ENCODE results near the gene KRTAP5-5. TPM values are rescaled to one million over a fixed set of nuclear protein-coding genes. Genes with fewer than 3 reads are reported as not detected.

The KRTAP5-5 gene
- total and polyA plus RNA-seq, 2 of the 13 experiments (the other 11 are each of a cell fraction or from before 2014, with no cell fraction given) = not detected

DNA sequence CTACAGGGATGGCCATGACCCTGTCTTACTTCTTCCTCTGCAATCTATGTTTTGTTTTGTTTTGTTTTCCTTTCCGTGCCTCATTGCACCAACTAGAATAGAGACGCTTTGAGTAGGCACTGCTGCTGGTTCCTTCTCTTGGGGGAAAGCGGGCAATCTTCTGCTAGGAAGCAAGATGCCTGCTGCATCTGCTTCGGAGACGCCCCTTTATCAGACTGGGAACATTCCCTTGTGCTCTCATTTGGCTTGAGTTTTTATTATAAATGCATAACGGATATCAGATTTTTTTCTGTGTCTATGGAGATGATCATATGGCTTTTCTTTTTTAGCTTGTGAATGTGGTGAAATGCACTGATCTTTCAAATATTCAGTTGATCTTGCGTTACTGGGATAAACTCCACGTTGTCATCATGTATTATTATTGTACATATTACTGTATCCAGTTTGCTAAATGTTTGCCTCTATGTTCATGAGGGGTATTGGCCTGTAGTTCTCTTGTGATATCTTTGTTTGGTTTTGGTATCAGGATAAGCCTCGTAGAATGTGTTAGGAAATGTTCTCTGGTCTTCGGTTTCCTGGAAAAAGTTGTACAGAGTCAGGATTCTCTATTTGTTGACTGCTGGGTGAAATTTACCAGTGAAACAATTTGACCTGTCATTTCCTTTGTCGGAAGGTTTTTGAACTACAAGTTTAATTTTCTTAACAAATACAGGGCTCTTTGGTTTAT, 44.0 kb downstream of the KRTAP5-5 start (continued):
- TF ChIP-seq CBX5 (CRISPR knock-in tag; IDR thresholded peaks at IDR 0.05; ENCODE audit: borderline replicate concordance) (no peak), ZNF788 (CRISPR knock-in tag; IDR thresholded peaks at IDR 0.05; ENCODE audit: borderline replicate concordance) (no peak), ZNF773 (CRISPR knock-in tag; IDR thresholded peaks at IDR 0.05; ENCODE audit: borderline replicate concordance) (no peak), PHB2 (IDR thresholded peaks at IDR 0.05; ENCODE audit: partially characterized antibody) (no peak), ZNF761 (CRISPR knock-in tag; conservative IDR thresholded peaks at IDR 0.05) (no peak), SIX4 (CRISPR knock-in tag; IDR thresholded peaks at IDR 0.05) (peak; percentile 56; the same call in 1 of the 2 replicates), ARNT2 (CRISPR knock-in tag; IDR thresholded peaks at IDR 0.05; ENCODE audit: low read depth) (no peak), EED (CRISPR knock-in tag; IDR thresholded peaks at IDR 0.05) (no peak), MAFG (CRISPR knock-in tag; IDR thresholded peaks at IDR 0.05) (no peak), NFE2L1 (CRISPR knock-in tag; IDR thresholded peaks at IDR 0.05; ENCODE audit: borderline replicate concordance) (no peak)
- TF ChIP-seq, protein P1, sequence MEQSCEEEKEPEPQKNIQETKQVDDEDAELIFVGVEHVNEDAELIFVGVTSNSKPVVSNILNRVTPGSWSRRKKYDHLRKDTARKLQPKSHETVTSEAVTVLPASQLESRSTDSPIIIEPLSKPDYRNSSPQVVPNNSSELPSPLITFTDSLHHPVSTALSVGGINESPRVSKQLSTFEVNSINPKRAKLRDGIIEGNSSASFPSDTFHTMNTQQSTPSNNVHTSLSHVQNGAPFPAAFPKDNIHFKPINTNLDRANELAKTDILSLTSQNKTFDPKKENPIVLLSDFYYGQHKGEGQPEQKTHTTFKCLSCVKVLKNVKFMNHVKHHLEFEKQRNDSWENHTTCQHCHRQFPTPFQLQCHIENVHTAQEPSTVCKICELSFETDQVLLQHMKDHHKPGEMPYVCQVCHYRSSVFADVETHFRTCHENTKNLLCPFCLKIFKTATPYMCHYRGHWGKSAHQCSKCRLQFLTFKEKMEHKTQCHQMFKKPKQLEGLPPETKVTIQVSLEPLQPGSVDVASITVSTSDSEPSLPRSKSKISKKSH (CRISPR knock-in tag; IDR thresholded peaks at IDR 0.05; ENCODE audit: borderline replicate concordance) = no peak
- TF ChIP-seq, protein P2, sequence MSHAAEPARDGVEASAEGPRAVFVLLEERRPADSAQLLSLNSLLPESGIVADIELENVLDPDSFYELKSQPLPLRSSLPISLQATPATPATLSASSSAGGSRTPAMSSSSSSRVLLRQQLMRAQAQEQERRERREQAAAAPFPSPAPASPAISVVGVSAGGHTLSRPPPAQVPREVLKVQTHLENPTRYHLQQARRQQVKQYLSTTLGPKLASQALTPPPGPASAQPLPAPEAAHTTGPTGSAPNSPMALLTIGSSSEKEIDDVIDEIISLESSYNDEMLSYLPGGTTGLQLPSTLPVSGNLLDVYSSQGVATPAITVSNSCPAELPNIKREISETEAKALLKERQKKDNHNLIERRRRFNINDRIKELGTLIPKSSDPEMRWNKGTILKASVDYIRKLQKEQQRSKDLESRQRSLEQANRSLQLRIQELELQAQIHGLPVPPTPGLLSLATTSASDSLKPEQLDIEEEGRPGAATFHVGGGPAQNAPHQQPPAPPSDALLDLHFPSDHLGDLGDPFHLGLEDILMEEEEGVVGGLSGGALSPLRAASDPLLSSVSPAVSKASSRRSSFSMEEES (CRISPR knock-in tag; IDR thresholded peaks at IDR 0.05) = peak; percentile 67; the same call in 1 of the 2 replicates
- TF ChIP-seq, protein P3, sequence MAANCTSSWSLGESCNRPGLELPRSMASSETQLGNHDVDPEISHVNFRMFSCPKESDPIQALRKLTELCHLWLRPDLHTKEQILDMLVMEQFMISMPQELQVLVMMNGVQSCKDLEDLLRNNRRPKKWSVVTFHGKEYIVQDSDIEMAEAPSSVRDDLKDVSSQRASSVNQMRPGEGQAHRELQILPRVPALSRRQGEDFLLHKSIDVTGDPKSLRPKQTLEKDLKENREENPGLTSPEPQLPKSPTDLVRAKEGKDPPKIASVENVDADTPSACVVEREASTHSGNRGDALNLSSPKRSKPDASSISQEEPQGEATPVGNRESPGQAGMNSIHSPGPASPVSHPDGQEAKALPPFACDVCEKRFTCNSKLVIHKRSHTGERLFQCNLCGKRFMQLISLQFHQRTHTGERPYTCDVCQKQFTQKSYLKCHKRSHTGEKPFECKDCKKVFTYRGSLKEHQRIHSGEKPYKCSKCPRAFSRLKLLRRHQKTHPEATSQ (CRISPR knock-in tag; IDR thresholded peaks at IDR 0.05; ENCODE audit: borderline replicate concordance) = no peak
- TF ChIP-seq, protein P4, sequence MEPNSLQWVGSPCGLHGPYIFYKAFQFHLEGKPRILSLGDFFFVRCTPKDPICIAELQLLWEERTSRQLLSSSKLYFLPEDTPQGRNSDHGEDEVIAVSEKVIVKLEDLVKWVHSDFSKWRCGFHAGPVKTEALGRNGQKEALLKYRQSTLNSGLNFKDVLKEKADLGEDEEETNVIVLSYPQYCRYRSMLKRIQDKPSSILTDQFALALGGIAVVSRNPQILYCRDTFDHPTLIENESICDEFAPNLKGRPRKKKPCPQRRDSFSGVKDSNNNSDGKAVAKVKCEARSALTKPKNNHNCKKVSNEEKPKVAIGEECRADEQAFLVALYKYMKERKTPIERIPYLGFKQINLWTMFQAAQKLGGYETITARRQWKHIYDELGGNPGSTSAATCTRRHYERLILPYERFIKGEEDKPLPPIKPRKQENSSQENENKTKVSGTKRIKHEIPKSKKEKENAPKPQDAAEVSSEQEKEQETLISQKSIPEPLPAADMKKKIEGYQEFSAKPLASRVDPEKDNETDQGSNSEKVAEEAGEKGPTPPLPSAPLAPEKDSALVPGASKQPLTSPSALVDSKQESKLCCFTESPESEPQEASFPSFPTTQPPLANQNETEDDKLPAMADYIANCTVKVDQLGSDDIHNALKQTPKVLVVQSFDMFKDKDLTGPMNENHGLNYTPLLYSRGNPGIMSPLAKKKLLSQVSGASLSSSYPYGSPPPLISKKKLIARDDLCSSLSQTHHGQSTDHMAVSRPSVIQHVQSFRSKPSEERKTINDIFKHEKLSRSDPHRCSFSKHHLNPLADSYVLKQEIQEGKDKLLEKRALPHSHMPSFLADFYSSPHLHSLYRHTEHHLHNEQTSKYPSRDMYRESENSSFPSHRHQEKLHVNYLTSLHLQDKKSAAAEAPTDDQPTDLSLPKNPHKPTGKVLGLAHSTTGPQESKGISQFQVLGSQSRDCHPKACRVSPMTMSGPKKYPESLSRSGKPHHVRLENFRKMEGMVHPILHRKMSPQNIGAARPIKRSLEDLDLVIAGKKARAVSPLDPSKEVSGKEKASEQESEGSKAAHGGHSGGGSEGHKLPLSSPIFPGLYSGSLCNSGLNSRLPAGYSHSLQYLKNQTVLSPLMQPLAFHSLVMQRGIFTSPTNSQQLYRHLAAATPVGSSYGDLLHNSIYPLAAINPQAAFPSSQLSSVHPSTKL (CRISPR knock-in tag; IDR thresholded peaks at IDR 0.05) = peak; percentile 64
- TF ChIP-seq, protein P5, sequence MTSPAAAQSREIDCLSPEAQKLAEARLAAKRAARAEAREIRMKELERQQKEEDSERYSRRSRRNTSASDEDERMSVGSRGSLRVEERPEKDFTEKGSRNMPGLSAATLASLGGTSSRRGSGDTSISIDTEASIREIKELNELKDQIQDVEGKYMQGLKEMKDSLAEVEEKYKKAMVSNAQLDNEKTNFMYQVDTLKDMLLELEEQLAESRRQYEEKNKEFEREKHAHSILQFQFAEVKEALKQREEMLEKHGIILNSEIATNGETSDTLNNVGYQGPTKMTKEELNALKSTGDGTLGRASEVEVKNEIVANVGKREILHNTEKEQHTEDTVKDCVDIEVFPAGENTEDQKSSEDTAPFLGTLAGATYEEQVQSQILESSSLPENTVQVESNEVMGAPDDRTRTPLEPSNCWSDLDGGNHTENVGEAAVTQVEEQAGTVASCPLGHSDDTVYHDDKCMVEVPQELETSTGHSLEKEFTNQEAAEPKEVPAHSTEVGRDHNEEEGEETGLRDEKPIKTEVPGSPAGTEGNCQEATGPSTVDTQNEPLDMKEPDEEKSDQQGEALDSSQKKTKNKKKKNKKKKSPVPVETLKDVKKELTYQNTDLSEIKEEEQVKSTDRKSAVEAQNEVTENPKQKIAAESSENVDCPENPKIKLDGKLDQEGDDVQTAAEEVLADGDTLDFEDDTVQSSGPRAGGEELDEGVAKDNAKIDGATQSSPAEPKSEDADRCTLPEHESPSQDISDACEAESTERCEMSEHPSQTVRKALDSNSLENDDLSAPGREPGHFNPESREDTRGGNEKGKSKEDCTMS (CRISPR knock-in tag; conservative IDR thresholded peaks at IDR 0.05) = no peak
- TF ChIP-seq, protein P6, sequence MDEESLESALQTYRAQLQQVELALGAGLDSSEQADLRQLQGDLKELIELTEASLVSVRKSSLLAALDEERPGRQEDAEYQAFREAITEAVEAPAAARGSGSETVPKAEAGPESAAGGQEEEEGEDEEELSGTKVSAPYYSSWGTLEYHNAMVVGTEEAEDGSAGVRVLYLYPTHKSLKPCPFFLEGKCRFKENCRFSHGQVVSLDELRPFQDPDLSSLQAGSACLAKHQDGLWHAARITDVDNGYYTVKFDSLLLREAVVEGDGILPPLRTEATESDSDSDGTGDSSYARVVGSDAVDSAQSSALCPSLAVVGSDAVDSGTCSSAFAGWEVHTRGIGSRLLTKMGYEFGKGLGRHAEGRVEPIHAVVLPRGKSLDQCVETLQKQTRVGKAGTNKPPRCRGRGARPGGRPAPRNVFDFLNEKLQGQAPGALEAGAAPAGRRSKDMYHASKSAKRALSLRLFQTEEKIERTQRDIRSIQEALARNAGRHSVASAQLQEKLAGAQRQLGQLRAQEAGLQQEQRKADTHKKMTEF (CRISPR knock-in tag; IDR thresholded peaks at IDR 0.05) = peak; percentile 72
